ENCODE results near the gene UBE2D4.
"Not testable (repeated sequence)": the region's sequence is repeated elsewhere in the genome, so short reads cannot be mapped to it uniquely, and the experiment has no call there.

UBE2D4 gene

DNA sequence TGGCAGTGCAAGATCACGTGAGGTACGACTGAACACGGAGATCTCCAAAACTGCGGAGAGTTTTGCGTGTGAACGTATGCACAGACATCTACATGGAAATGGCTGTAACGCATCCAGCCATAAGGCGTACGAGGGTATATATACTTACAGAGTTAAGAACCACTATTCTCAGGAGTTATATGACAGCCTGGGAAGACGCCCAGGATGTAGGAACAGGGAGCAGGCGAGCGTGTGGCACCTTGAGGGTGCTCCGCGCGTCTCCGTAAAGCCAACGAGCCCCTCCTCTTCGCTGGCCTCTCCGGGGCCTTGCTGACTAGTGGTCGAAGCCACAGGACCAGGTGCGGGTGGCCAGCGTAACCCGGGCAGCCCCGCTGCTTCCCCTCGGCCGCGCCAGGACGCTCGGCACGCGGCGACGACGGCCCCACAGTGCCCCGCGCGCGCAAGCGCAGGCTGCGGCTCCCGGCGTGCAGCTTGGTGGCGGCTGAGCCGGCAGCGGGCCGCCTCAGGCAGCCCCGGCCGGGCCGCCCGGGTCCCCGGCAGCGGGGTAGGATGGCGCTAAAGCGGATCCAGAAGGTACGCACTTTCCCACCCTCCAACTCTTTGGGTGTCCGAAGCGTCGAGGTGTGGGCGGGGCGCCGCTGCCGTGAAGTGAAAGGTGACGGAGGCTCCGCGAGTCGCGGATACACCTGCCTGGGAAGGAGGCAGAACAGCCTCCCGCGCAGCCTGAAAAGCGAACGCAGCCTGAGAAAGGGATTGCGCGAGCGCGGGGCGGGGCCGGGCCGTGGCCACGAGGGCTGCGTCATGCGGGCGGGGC lies at the start of gene UBE2D4:
UBE2D4 (plus strand) TSS at position 453 of the 814 bp plus-strand sequence; CDS start at position 550, 97 bp downstream.
- peak; percentile 90 for DNase-seq

- DNase-seq, result no peak
Measured at GRCh38 chr7:43876976-43877745, 49.1 kb upstream of the UBE2D4 start.

DNA sequence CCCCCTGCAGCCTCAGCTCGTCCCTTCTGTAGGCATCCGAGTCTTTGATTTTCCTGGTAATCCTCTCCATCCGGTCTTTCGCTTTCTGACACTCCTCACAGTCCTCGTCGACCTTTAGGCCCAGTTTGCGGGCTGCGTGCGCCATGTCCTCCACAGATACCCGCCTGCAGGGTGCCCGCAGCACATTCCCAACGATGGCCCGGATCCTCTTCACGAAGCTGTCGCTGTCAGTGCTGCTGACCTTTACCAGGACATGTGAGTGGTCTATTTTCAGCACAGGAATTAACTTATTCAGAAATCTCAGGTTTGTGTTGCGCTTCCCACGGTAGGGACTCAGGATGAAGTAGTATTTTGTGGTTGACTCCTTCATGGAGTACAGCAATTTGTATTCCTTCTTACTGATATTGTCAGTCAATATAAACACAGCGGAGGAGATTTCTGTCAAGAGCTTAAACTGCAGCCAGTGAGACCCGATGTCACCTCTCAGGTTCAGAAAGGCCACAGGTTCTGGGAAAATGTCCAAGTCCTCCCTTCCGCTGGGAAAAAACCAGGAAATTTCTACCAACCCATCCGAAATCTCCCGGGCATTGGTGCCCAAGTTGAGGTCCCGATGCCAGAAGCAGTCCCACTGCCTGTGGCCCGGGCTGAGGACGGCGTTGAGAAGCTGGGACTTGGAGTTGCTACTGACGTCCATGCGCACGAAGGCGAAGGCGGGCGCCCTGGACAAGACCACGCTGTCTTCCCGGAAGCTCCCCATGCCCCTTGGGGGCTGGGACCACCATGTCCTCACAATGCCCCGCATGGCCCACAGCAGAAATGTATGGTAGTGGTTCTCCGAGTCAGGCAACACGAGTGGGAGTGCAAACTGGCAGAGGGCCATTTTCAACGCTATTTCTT lies 48.0 kb upstream of the UBE2D4 start:
- DNase-seq, result no peak

- no peak for DNase-seq
Measured at GRCh38 chr7:43878867-43879266, 47.4 kb upstream of the UBE2D4 start.

DNA sequence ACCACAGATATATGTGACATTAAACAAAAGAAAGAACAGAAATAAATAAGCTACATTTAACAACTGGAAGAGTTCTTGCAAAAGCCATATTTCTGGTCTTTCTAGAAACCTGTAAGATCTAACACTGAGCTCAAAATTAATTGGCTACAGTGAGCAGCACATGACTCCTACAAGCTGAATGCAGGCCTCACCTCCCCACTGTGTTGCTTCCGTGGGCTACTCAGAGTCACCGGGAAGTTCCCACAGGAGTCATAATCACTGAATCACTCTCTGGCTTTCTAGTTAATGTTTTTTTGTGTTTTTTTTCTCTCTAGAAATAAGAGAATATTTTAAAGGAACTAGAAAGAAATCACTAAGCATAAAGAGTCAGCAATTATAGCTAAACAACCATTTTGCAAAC lies 46.8 kb upstream of the UBE2D4 start:
- DNase-seq, result no peak

DNA sequence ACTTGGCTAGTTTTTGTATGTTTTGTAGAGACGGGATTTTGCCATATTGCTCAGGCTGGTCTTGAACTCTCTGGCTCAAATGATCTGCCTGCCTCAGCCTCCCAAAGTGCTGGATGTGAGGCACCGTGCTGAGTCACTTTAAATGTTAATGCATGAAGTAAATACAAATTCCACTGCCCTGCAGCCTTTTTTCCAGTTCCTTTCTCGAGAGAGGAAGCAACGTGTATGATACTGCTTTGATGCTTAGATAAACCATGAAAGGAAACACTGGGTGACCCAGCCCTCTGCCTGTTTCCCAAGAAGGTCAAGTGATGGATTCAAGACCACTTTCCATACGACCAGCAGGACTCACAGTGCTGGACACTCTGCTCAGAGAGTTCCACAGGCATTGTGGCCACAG lies 45.6 kb upstream of the UBE2D4 start:
- no peak for DNase-seq

GRCh38 chr7:43884209-43884608 lies 42.0 kb upstream of the UBE2D4 start:
- no peak for DNase-seq

DNA sequence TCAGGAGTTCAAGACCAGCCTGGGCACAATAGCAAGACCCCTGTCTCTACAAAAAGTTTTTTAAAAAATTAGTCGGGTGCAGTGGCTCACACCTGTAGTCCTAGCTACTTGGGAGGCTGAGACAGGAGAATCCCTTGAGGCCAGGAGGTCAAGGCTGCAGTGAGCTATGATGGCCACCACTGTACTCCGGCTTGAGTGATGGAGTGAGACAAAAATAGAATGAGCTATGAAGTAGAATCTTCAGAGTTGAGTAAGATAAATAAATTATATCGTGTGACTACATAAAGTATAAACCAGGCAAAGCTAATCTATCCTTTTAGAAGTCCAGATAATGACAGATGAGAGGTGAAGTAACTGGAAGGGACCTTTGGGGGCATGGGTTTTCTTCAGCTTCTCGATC lies 41.6 kb upstream of the UBE2D4 start:
- DNase-seq, result no peak

GRCh38 chr7:43888993-43889945 lies 37.0 kb upstream of the UBE2D4 start:
- DNase-seq, result no peak

DNA sequence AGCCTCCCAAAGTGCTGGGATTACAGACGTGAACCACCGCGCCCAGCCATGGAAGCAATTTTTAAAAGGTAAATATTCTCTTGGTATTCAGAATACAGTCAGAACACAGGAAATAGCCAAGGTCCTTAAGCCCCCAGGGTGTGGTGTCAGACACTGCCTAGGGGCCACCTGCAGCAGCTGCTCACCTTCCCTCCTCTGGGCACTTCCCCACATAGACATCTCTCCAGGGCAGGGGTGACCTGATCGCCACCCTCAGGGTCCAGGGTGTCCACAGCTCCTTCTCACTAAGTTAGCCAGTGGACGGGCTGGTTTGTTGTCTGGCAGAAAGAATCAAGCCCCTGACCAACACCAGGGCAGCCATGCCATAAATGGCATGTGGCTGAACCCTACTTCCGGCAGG lies 35.8 kb upstream of the UBE2D4 start:
- no peak for DNase-seq

GRCh38 chr7:43891069-43891955 lies 34.9 kb upstream of the UBE2D4 start:
- DNase-seq, result no peak

GRCh38 chr7:43895847-43896415 lies 30.3 kb upstream of the UBE2D4 start:
- DNase-seq, result no peak

- DNase-seq, result not testable (repeated sequence)
Measured at GRCh38 chr7:43898571-43898970, 27.7 kb upstream of the UBE2D4 start.

DNA sequence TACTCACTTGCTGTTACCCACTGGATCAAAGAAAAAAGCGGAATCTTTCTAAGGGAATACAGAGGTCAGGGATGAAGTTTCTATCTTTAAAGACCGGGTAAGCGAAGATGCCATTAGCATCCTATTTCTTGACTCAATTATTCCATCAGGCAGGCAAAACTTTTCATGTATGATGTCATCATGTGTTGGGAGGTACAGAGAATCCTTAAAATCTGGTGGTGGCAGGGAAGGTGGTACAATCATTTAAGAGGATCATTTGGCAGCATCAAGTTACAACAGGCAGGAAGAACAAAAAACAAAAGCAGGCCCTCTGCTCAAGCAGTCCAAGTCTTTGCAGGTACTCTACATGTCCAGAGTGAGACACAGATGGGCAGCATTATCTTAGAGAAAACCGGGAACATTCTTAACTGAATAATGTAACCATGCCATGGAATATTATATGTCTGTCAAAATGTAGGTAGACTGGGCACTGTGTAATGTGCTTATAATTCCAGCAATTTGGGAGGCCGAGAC lies 23.6 kb upstream of the UBE2D4 start:
- no peak for DNase-seq

DNA sequence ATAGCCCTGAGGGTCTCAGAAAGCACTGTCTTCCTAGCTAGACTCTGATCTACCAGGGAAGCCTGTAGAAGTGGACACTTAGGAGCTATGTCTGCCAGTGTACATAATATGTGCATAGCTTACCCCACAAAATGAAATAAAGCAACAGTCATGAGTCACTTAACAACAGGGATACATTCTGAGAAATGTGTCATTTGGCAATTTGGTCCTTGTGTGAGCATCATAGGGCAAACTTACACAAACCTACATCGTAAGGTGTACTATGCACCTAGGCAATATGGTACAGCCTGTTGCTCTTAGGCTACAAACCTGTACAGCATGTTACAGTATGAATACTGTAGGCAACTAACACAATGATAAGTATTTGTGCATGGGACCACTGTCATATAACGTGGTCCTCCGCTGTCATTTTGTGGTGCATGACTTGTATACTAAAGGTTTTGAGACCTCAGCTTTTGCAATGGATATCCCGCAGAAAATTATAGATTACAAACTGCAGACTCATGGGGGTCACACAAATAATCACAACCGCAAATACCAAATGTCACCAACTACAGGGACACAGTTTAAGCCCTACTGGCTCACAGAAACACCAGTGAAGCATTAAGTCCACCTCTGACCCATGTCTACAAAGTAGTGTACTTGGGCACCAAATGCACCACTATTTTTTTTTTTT lies 21.6 kb upstream of the UBE2D4 start:
- no peak for DNase-seq

GRCh38 chr7:43905209-43905946 lies 20.9 kb upstream of the UBE2D4 start:
- DNase-seq, result no peak

DNA sequence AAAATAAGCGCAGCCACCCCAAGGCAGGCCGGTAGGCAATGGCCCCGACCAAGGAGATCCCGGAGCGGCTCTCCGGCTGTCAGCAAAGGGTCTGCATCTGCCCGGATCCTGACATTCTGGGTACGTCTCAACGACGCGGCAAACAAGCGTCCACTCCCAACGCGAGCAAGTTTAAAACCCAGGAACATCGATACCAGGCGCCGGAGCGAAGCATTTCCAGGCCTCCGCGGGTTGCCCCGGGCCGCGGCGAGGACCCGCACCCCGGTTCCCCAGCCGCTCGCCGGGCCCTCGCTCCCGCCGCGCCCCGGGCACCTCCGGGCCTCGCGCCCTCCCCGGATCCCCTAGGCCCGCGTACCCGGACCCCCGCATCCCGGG lies 20.3 kb upstream of the UBE2D4 start:
- peak in 1 of 2 experiments; percentile 14 for DNase-seq

DNA sequence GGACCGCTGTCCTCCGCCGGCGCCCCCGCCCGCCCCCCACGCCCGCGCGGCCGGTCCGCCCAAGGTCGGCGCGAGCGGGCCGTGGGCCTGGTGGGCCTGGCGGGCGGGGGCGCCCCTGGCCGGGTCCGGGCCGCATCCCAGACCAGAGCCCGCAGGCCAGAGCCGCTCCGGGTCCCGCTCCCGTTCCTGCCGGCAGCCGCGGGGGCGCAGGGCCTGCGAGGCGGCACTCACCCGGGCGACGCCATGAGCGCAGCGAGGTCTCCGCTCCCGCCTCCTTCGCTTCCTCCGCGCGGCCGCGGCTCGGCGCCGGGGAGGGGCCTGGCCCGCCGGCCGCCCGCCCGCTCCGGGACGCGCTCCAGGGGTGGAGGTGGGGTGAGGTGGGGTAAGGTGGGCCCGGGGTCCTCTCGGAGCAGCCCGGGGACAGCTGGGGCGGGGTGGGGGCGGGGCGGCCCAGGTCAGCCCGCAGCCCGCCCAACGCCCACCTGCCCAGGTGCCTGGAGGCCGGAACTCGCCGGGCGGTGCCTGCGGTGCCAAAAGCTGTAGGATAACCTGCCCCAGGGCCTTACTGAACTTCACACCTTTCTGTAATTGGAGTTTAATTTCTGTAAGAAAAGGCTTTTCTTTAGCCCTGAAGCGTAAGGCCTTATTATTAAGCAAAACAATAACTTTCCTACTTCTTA lies 19.8 kb upstream of the UBE2D4 start, which contains the start of gene URGCP:
URGCP (minus strand) TSS at position 266 of the 680 bp plus-strand sequence; CDS start at position 245, 21 bp downstream.
- DNase-seq, result peak; percentile 39 to 60

All from stimulated activated CD4-positive, alpha-beta T cell treated with anti-CD3 and anti-CD28 coated beads, Interleukin-4, amount 100 ng/mL, for 4 hours (primary cell).